Neuronal stem cell (in vitro differentiated cells): Measurements from ENCODE around the gene C21orf58.

Experiments used
- DNase-seq: peaks from one replicate; pipeline ENCODE4 v3.0.0-alpha.2; 2013; ENCODE audit warnings: low spot score
- H2AFZ ChIP-seq: one replicate; pipeline ENCODE4 v1.6.1; 2013; ENCODE audit warnings: mild to moderate bottlenecking, low read length, inconsistent platforms
- H2AK5ac ChIP-seq: 2 replicates; pipeline ENCODE4 v1.6.1; 2013; ENCODE audit warnings: low read depth, mild to moderate bottlenecking, inconsistent platforms, low read length, moderate library complexity, mixed read lengths
- H2BK120ac ChIP-seq: 2 replicates; pipeline ENCODE4 v1.6.1; 2013; ENCODE audit warnings: low read depth, mild to moderate bottlenecking, inconsistent platforms, low read length, moderate library complexity, mixed read lengths
- H2BK12ac ChIP-seq: one replicate; pipeline ENCODE4 v1.6.1; 2013; ENCODE audit warnings: low read length, inconsistent platforms
- H2BK15ac ChIP-seq: 2 replicates; pipeline ENCODE4 v1.6.1; 2013; ENCODE audit warnings: mild to moderate bottlenecking, low read length, inconsistent platforms, mixed read lengths
- H2BK5ac ChIP-seq: one replicate; pipeline ENCODE4 v1.6.1; 2013; ENCODE audit warnings: inconsistent platforms, mild to moderate bottlenecking, low read length, moderate library complexity
- H3K14ac ChIP-seq: one replicate; pipeline ENCODE4 v1.6.1; 2013; ENCODE audit warnings: low read length, inconsistent platforms
- H3K18ac ChIP-seq: 2 replicates; pipeline ENCODE4 v1.6.1; 2013; ENCODE audit warnings: low read length, inconsistent platforms
- H3K23ac ChIP-seq: 2 replicates; pipeline ENCODE4 v1.6.1; 2013; ENCODE audit warnings: low read depth, mild to moderate bottlenecking, mixed read lengths, low read length, inconsistent platforms; ENCODE audit not compliant: poor library complexity
- H3K27ac ChIP-seq: replicated peaks from 3 replicates; pipeline ENCODE4 v1.5.1; 2013; ENCODE audit warnings: low read length, inconsistent platforms
- H3K27me3 ChIP-seq, 3 experiments: 2 replicates each; pipeline ENCODE4 v1.6.1; 2013; ENCODE audit warnings: low read length in 3 of 3, mild to moderate bottlenecking in 2 of 3, inconsistent platforms in 1 of 3, low read depth in 1 of 3, mixed read lengths in 1 of 3, moderate library complexity in 1 of 3; ENCODE audit not compliant: control insufficient read depth in 3 of 3, insufficient read depth in 3 of 3
- H3K36me3 ChIP-seq, 2 donors: replicated peaks in 1 of 2; 2 replicates each; pipeline ENCODE4 v1.6.1; 2013; ENCODE audit warnings: low read length in 2 of 2; ENCODE audit not compliant: control insufficient read depth in 2 of 2, insufficient read depth in 2 of 2
- H3K4ac ChIP-seq: 2 replicates; pipeline ENCODE4 v1.6.1; 2013; ENCODE audit warnings: inconsistent platforms, mild to moderate bottlenecking, low read length, moderate library complexity
- H3K4me1 ChIP-seq, 2 donors: 1 replicate in 1 of 2; 2 replicates in 1 of 2; pipeline ENCODE4 v1.6.1; 2013; ENCODE audit warnings: low read length in 2 of 2, low read depth in 1 of 2; ENCODE audit not compliant: control insufficient read depth in 2 of 2, insufficient read depth in 1 of 2
- H3K4me2 ChIP-seq: one replicate; pipeline ENCODE4 v1.6.1; 2013; ENCODE audit warnings: mild to moderate bottlenecking, low read length, inconsistent platforms; ENCODE audit not compliant: insufficient read depth, poor library complexity, severe bottlenecking
- H3K4me3 ChIP-seq, 2 donors: 2 replicates each; pipeline ENCODE4 v1.5.1; 2013; ENCODE audit warnings: low read length in 2 of 2, mild to moderate bottlenecking in 2 of 2, inconsistent platforms in 1 of 2, moderate library complexity in 1 of 2
- H3K79me1 ChIP-seq: one replicate; pipeline ENCODE4 v1.6.1; 2013; ENCODE audit warnings: low read depth, mild to moderate bottlenecking, inconsistent platforms, low read length, moderate library complexity
- H3K9ac ChIP-seq: one replicate; pipeline ENCODE4 v1.6.1; 2013; ENCODE audit warnings: mild to moderate bottlenecking, low read depth, low read length, inconsistent platforms; ENCODE audit not compliant: poor library complexity
- H3K9me3 ChIP-seq, 2 donors: replicated peaks in 1 of 2; 2 replicates each; pipeline versions ENCODE3 to v1.6.1; 2013; ENCODE audit warnings: low read length in 2 of 2, mild to moderate bottlenecking in 2 of 2, inconsistent platforms in 1 of 2, low read depth in 1 of 2, mixed read lengths in 1 of 2, moderate library complexity in 1 of 2; ENCODE audit not compliant: control insufficient read depth in 2 of 2, insufficient read depth in 1 of 2
- H4K8ac ChIP-seq: one replicate; pipeline ENCODE4 v1.6.1; 2013; ENCODE audit warnings: low read depth, mild to moderate bottlenecking, inconsistent platforms, low read length, moderate library complexity
- H4K91ac ChIP-seq: one replicate; pipeline ENCODE4 v1.6.1; 2013; ENCODE audit warnings: low read length, low read depth, mild to moderate bottlenecking, inconsistent platforms; ENCODE audit not compliant: poor library complexity
- WGBS, 2 donors: extraction: QIAGEN DNeasy Blood & Tissue Kit; methylation state at CpG; one replicate each; pipeline ENCODE4 v1.1.7; 2013; ENCODE audit warnings: missing lambda C conversion rate in 2 of 2, mixed read lengths in 1 of 2; ENCODE audit not compliant: insufficient read length in 2 of 2, insufficient replicate concordance in 1 of 2; ENCODE audit errors: extremely low coverage in 2 of 2; 5-methylcytosine and 5-hydroxymethylcytosine counted together

The C21orf58 gene

DNA sequence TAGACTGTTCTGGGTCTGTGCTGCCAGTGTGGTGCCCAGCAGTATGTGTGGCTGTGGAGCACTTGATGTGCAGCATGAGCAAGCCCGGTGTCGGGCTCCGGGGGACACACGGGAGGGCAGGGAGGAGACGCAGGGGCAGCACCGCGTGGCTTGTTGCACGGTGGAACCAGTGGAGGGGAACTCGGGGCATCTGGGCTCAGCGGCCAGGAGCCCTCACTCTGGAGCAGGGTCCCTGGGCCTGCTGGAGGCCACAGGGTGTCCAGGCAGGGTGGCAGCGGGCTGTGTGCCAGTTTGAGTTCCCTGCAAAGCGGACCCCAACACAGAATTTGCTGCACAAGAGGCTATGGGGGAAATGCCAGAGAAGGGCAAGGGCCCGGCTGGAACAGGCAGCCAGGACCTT is 30.8 kb upstream of the C21orf58 start:
- no peak overlapping the region for H2AK5ac ChIP-seq
- H4K8ac ChIP-seq, result no peak overlapping the region
- DNase-seq, result no peak
- H3K4ac ChIP-seq, result no peak overlapping the region
- H3K9ac ChIP-seq, result no peak overlapping the region
- no peak overlapping the region for H2BK12ac ChIP-seq
- peak overlapping the region; percentile 39 for H2BK5ac ChIP-seq
- peaks cover 3% of the 10 kb centered on the region for H3K79me1 ChIP-seq
- no peak overlapping the region for H3K4me2 ChIP-seq
- no peaks in the 10 kb centered on the region for H3K27me3 ChIP-seq
- H2AFZ ChIP-seq, result no peak overlapping the region
- H4K91ac ChIP-seq, result no peak overlapping the region
- peak overlapping the region; percentile 55 for H3K23ac ChIP-seq
- no peak overlapping the region for H2BK120ac ChIP-seq
- H2BK15ac ChIP-seq, result no peak overlapping the region
- no peak overlapping the region for H3K4me3 ChIP-seq
- H3K9me3 ChIP-seq, result peaks cover 0 to 4% of the 10 kb centered on the region in 2 donors
- no peaks in the 10 kb centered on the region for H3K4me1 ChIP-seq
- H3K36me3 ChIP-seq, result peaks cover 71 to 92% of the 10 kb centered on the region in 2 donors
- WGBS, 2 donors, result no CpG with 5 or more reads among the region's 13 CpGs
- H3K18ac ChIP-seq, result no peak overlapping the region
- peak overlapping the region; percentile 71 for H3K14ac ChIP-seq
- no peak overlapping the region for H3K27ac ChIP-seq

DNA sequence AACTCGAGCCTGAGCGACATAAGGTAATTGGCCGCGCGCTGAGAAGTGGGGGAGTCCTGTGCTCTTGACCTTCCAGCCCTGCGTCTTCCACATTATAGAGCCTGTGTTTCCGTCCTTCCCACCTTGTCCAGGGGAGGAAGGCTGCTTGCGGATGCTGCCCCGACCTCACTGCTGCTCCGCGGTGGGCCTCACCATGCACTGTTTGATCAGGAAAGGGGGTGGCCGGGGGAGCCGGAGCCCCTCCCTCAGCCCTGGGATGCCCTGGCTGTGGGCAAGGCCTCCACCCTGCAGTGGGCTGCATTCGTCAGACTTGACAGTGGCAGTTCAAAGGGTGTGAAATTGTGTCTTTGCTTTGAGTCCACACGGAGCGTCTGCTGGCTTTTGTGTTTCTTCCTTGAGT is 30.4 kb upstream of the C21orf58 start:
- Histone ChIP-seq H3K9ac (no peak overlapping the region), H3K23ac (peak overlapping the region; percentile 55), H2BK120ac (no peak overlapping the region), H3K18ac (no peak overlapping the region), H3K14ac (no peak overlapping the region), H2BK12ac (no peak overlapping the region), H3K4me1 (no peaks in the 10 kb centered on the region), H3K4ac (no peak overlapping the region), H3K4me2 (no peak overlapping the region), H4K8ac (no peak overlapping the region), H3K4me3 (no peak overlapping the region), H3K36me3 (peaks cover 75 to 96% of the 10 kb centered on the region in 2 donors), H3K27ac (no peak overlapping the region), H2BK15ac (no peak overlapping the region), H2AFZ (no peak overlapping the region), H2BK5ac (peak overlapping the region; percentile 39), H4K91ac (peak overlapping the region; percentile 53), H2AK5ac (no peak overlapping the region), H3K27me3 (no peaks in the 10 kb centered on the region), H3K9me3 (peaks cover 0 to 4% of the 10 kb centered on the region in 2 donors), H3K79me1 (peaks cover 3% of the 10 kb centered on the region)
- DNase-seq, result no peak
- WGBS, 2 donors, result no CpG with 5 or more reads among the region's 16 CpGs

DNA sequence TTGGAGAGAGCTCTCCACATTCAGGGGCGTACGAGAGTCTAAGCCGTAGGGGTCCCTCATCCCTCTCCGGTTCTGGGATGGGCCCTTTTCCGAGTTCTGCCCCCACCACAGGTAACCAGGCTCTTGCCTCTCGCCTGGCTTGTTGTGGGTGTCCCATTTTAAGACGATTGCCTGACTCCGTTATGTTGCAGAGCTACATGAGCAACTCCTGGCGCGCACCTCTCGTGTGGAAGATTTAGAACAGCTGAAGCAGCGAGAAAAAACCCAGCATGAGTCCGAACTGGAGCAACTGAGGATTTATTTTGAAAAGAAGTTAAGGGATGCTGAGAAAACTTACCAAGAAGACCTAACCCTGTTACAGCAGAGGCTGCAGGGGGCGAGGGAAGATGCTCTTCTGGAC is 29.2 kb upstream of the C21orf58 start:
- H3K36me3 ChIP-seq, result peaks cover 77 to 100% of the 10 kb centered on the region in 2 donors

DNA sequence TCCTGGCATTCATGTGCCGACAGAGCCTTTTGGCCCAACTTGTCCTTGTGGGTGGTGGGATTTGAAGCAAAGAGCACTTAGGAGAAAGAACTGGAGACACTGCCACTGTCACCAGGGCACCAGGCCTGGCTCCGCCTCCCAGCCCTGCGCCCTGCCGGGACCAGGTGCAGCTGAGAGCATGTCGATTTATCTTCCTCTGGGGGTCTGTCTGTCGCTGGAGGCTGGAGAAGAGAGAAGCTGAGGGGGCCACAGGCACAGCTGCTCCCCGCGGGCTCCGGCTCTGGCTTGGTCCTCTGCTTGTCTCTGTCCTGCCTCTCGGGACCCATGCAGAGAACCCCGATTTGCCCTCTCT is 28.5 kb upstream of the C21orf58 start:
- Histone ChIP-seq H3K27ac (no peak overlapping the region), H3K27me3 (no peaks in the 10 kb centered on the region), H3K36me3 (peaks cover 78 to 100% of the 10 kb centered on the region in 2 donors), H3K9ac (no peak overlapping the region), H2BK120ac (no peak overlapping the region), H2BK5ac (no peak overlapping the region), H4K91ac (no peak overlapping the region), H3K14ac (no peak overlapping the region), H4K8ac (no peak overlapping the region), H2BK15ac (no peak overlapping the region), H3K9me3 (no peaks in the 10 kb centered on the region), H2AFZ (no peak overlapping the region), H3K4me3 (no peak overlapping the region), H3K4me2 (no peak overlapping the region), H3K23ac (no peak overlapping the region), H2BK12ac (no peak overlapping the region), H3K79me1 (peaks cover 4% of the 10 kb centered on the region), H3K18ac (no peak overlapping the region), H3K4me1 (no peaks in the 10 kb centered on the region), H2AK5ac (no peak overlapping the region), H3K4ac (no peak overlapping the region)
- no peak for DNase-seq
- no CpG with 5 or more reads among the region's 11 CpGs for WGBS, 2 donors

More for the DNA sequence above, 29.2 kb upstream of the C21orf58 start:
- no peak overlapping the region for H3K18ac ChIP-seq
- no peak overlapping the region for H3K4me3 ChIP-seq
- H3K27ac ChIP-seq, result no peak overlapping the region
- H2BK15ac ChIP-seq, result no peak overlapping the region
- H2BK5ac ChIP-seq, result no peak overlapping the region
- no peak overlapping the region for H2AK5ac ChIP-seq
- H3K9ac ChIP-seq, result no peak overlapping the region
- no peak overlapping the region for H4K91ac ChIP-seq
- no peak overlapping the region for H3K14ac ChIP-seq
- no peak overlapping the region for H2BK120ac ChIP-seq
- no peaks in the 10 kb centered on the region for H3K4me1 ChIP-seq
- H3K4ac ChIP-seq, result no peak overlapping the region
- no CpG with 5 or more reads among the region's 14 CpGs for WGBS, 2 donors
- no peak overlapping the region for H4K8ac ChIP-seq
- H2AFZ ChIP-seq, result no peak overlapping the region
- no peak overlapping the region for H2BK12ac ChIP-seq
- DNase-seq, result no peak
- peaks cover 0 to 2% of the 10 kb centered on the region in 2 donors for H3K9me3 ChIP-seq
- H3K79me1 ChIP-seq, result peaks cover 3% of the 10 kb centered on the region
- H3K27me3 ChIP-seq, result no peaks in the 10 kb centered on the region
- H3K23ac ChIP-seq, result no peak overlapping the region
- H3K4me2 ChIP-seq, result no peak overlapping the region
